Neural progenitor cell (in vitro differentiated cells): ENCODE data around the gene CCDC70. TPM values are rescaled to one million over a fixed set of nuclear protein-coding genes. Genes with fewer than 3 reads are reported as not detected.

Experiments used
- DNase-seq: peaks from one replicate; pipeline ENCODE4 v3.0.0-alpha.2; 2016; ENCODE audit warnings: low spot score
- H2AFZ ChIP-seq: fragments of 200-600 bp; sonication (generic); replicated peaks from 2 replicates; pipeline ENCODE4 v1.6.1; 2016; ENCODE audit warnings: antibody characterized with exemption
- H3F3A ChIP-seq: fragments of 200-600 bp; sonication (generic); 2 replicates; pipeline ENCODE4 v1.6.1; 2016; ENCODE audit warnings: antibody characterized with exemption, low read depth
- H3K27ac ChIP-seq: fragments of 200-600 bp; sonication (generic); 2 replicates; pipeline ENCODE4 v1.5.1; 2016; ENCODE audit warnings: mild to moderate bottlenecking
- H3K27me3 ChIP-seq: fragments of 200-600 bp; sonication (generic); 2 replicates; pipeline ENCODE4 v1.6.1; 2016; ENCODE audit warnings: mild to moderate bottlenecking, moderate library complexity
- H3K36me3 ChIP-seq: fragments of 200-600 bp; sonication (generic); 2 replicates; pipeline ENCODE4 v1.5.1; 2016
- H3K4me1 ChIP-seq: fragments of 200-600 bp; sonication (generic); 2 replicates; pipeline ENCODE4 v1.6.1; 2016; ENCODE audit warnings: mixed run types
- H3K4me2 ChIP-seq: fragments of 200-600 bp; sonication (generic); 2 replicates; pipeline ENCODE4 v1.6.1; 2016
- H3K4me3 ChIP-seq: fragments of 200-600 bp; sonication (generic); 2 replicates; pipeline ENCODE4 v1.5.1; 2016
- H3K79me2 ChIP-seq: fragments of 200-600 bp; sonication (generic); 2 replicates; pipeline ENCODE4 v1.6.1; 2016; ENCODE audit warnings: low read depth
- H3K9ac ChIP-seq: fragments of 200-600 bp; sonication (generic); 2 replicates; pipeline ENCODE4 v1.6.1; 2016
- H3K9me3 ChIP-seq: fragments of 200-600 bp; sonication (generic); 2 replicates; pipeline ENCODE4 v1.5.1; 2016; ENCODE audit warnings: low read depth
- H4K20me1 ChIP-seq: fragments of 200-600 bp; sonication (generic); 2 replicates; pipeline ENCODE4 v1.6.1; 2016; ENCODE audit warnings: low read depth
- H3K27ac Mint-ChIP-seq: 3 replicates; pipeline ENCODE4 v1.8.0; 2021; ENCODE audit warnings: mixed read lengths
- H3K27me3 Mint-ChIP-seq: 2 replicates; pipeline ENCODE4 v1.8.0; 2022; ENCODE audit warnings: low read depth, mild to moderate bottlenecking, inconsistent platforms, moderate library complexity, mixed read lengths; ENCODE audit not compliant: insufficient read depth
- H3K36me3 Mint-ChIP-seq: 3 replicates; pipeline ENCODE4 v1.8.0; 2021; ENCODE audit warnings: mixed read lengths
- H3K4me1 Mint-ChIP-seq: 3 replicates; pipeline ENCODE4 v1.8.0; 2021; ENCODE audit warnings: mixed read lengths
- H3K4me3 Mint-ChIP-seq: 3 replicates; pipeline ENCODE4 v1.8.0; 2021; ENCODE audit warnings: mild to moderate bottlenecking, moderate library complexity, mixed read lengths
- H3K9me3 Mint-ChIP-seq: 3 replicates; pipeline ENCODE4 v1.8.0; 2020; ENCODE audit warnings: mixed read lengths
- CTCF ChIP-seq: fragments of 200-600 bp; sonication (generic); IDR thresholded peaks from 2 replicates; pipeline ENCODE4 v1.5.1; 2017; ENCODE audit warnings: antibody characterized with exemption, mild to moderate bottlenecking
- EZH2 ChIP-seq: fragments of 200-600 bp; sonication (generic); IDR thresholded peaks from 2 replicates; pipeline ENCODE4 v1.6.1; 2017; ENCODE audit warnings: antibody characterized with exemption, mild to moderate bottlenecking, moderate library complexity
- EZH2phosphoT487 ChIP-seq: fragments of 200-600 bp; sonication (generic); IDR thresholded peaks from 2 replicates; pipeline ENCODE4 v1.6.1; 2017; ENCODE audit warnings: antibody characterized with exemption
- total RNA-seq: library from RNA; depleted of rRNA; stranded (reverse); fragments of >200 nt; gene quantifications from 2 replicates; pipeline ENCODE4 v1.2.3, GENCODE V29; 2015; ENCODE audit warnings: low replicate concordance

Gene CCDC70
- total RNA-seq, 1 donor from 2014 or later = not detected

- Mint-ChIP-seq H3K36me3 (no peaks in the 10 kb centered on the region), H3K9me3 (no peaks in the 10 kb centered on the region), H3K27ac (no peak overlapping the region), H3K4me1 (peaks cover 4% of the 10 kb centered on the region), H3K27me3 (peaks cover 2% of the 10 kb centered on the region), H3K4me3 (no peak overlapping the region)
- Histone ChIP-seq H3K79me2 (no peaks in the 10 kb centered on the region), H3K36me3 (no peaks in the 10 kb centered on the region), H3K9ac (no peak overlapping the region), H3K4me3 (no peak overlapping the region), H2AFZ (no peak overlapping the region), H3K27ac (no peak overlapping the region), H3K27me3 (no peaks in the 10 kb centered on the region), H3F3A (no peaks in the 10 kb centered on the region), H3K4me2 (no peak overlapping the region), H4K20me1 (no peaks in the 10 kb centered on the region), H3K9me3 (no peaks in the 10 kb centered on the region), H3K4me1 (peaks cover 3% of the 10 kb centered on the region)
- DNase-seq = no peak
- TF ChIP-seq CTCF = no peak
- no peak for TF ChIP-seq EZH2phosphoT487
- TF ChIP-seq EZH2 = no peak
These were observed 32.8 kb upstream of the CCDC70 start for GRCh38 chr13:51828730-51829567.

GRCh38 chr13:51829568-51829899 lies 32.2 kb upstream of the CCDC70 start:
- Histone ChIP-seq H3K4me3 (no peak overlapping the region), H3K79me2 (no peaks in the 10 kb centered on the region), H3K27me3 (no peaks in the 10 kb centered on the region), H2AFZ (no peak overlapping the region), H3K9ac (no peak overlapping the region), H3K4me1 (peaks cover 3% of the 10 kb centered on the region), H3K9me3 (no peaks in the 10 kb centered on the region), H3K27ac (no peak overlapping the region), H3F3A (no peaks in the 10 kb centered on the region), H4K20me1 (no peaks in the 10 kb centered on the region), H3K36me3 (no peaks in the 10 kb centered on the region), H3K4me2 (no peak overlapping the region)
- peaks cover 4% of the 10 kb centered on the region for H3K4me1 Mint-ChIP-seq
- H3K36me3 Mint-ChIP-seq = no peaks in the 10 kb centered on the region
- TF ChIP-seq EZH2 (no peak), EZH2phosphoT487 (no peak), CTCF (no peak)
- no peak for DNase-seq
- H3K4me3 Mint-ChIP-seq = no peak overlapping the region
- H3K9me3 Mint-ChIP-seq = no peaks in the 10 kb centered on the region
- H3K27me3 Mint-ChIP-seq = peaks cover 2% of the 10 kb centered on the region
- no peak overlapping the region for H3K27ac Mint-ChIP-seq

- Histone ChIP-seq H3K27me3 (no peaks in the 10 kb centered on the region), H2AFZ (no peak overlapping the region), H3K27ac (no peak overlapping the region), H3K4me3 (no peak overlapping the region), H3K36me3 (no peaks in the 10 kb centered on the region), H3F3A (no peaks in the 10 kb centered on the region), H3K9ac (no peak overlapping the region), H3K9me3 (no peaks in the 10 kb centered on the region), H3K79me2 (no peaks in the 10 kb centered on the region), H3K4me2 (no peak overlapping the region), H3K4me1 (peaks cover 3% of the 10 kb centered on the region), H4K20me1 (no peaks in the 10 kb centered on the region)
- Mint-ChIP-seq H3K4me3 (no peak overlapping the region), H3K27me3 (peaks cover 2% of the 10 kb centered on the region), H3K27ac (no peak overlapping the region), H3K9me3 (no peaks in the 10 kb centered on the region), H3K4me1 (peaks cover 4% of the 10 kb centered on the region), H3K36me3 (no peaks in the 10 kb centered on the region)
- TF ChIP-seq CTCF (no peak), EZH2 (no peak), EZH2phosphoT487 (no peak)
- DNase-seq = no peak
These were observed 30.2 kb upstream of the CCDC70 start for GRCh38 chr13:51831519-51831918.
